Trophoblast cell (in vitro differentiated cells and primary cell): ENCODE data around the gene CAPN9.

Source experiments
- DNase-seq, 2 donors: peaks; one replicate each; pipeline ENCODE4 v3.0.0-alpha.2; 2016
- H2AFZ ChIP-seq: 2 replicates; pipeline ENCODE4 v1.6.1; 2013; ENCODE audit warnings: low read length, moderate library complexity, mild to moderate bottlenecking; ENCODE audit not compliant: insufficient read depth, poor library complexity
- H2AK5ac ChIP-seq: 2 replicates; pipeline ENCODE4 v1.6.1; 2013; ENCODE audit warnings: mild to moderate bottlenecking, low read length
- H2BK120ac ChIP-seq: 2 replicates; pipeline ENCODE4 v1.6.1; 2013; ENCODE audit warnings: low read length, mild to moderate bottlenecking, moderate library complexity; ENCODE audit not compliant: insufficient read depth, poor library complexity
- H2BK12ac ChIP-seq: 2 replicates; pipeline ENCODE4 v1.6.1; 2013; ENCODE audit warnings: mild to moderate bottlenecking, low read length, moderate library complexity
- H2BK5ac ChIP-seq: 2 replicates; pipeline ENCODE4 v1.6.1; 2013; ENCODE audit warnings: low read length, low read depth, moderate library complexity, mild to moderate bottlenecking; ENCODE audit not compliant: poor library complexity
- H3K14ac ChIP-seq: 2 replicates; pipeline ENCODE4 v1.6.1; 2013; ENCODE audit warnings: mild to moderate bottlenecking, low read length
- H3K18ac ChIP-seq: 2 replicates; pipeline ENCODE4 v1.6.1; 2013; ENCODE audit warnings: mild to moderate bottlenecking, low read length
- H3K23ac ChIP-seq: 2 replicates; pipeline ENCODE4 v1.6.1; 2013; ENCODE audit warnings: low read length
- H3K27ac ChIP-seq: 2 replicates; pipeline ENCODE4 v1.5.1; 2013; ENCODE audit warnings: low read depth, mild to moderate bottlenecking, inconsistent platforms, low read length, moderate library complexity
- H3K27me3 ChIP-seq: 2 replicates; pipeline ENCODE4 v1.6.1; 2013; ENCODE audit warnings: inconsistent platforms, mild to moderate bottlenecking, low read length, moderate library complexity; ENCODE audit not compliant: insufficient read depth
- H3K36me3 ChIP-seq, 2 experiments: 1 replicate in 1 of 2; 2 replicates in 1 of 2; pipeline ENCODE4 v1.6.1; 2013; ENCODE audit warnings: low read length in 2 of 2, mild to moderate bottlenecking in 2 of 2, moderate library complexity in 1 of 2; ENCODE audit not compliant: insufficient read depth in 2 of 2, control insufficient read depth in 1 of 2
- H3K4ac ChIP-seq: 2 replicates; pipeline ENCODE4 v1.6.1; 2013; ENCODE audit warnings: low read depth, mild to moderate bottlenecking, low read length, moderate library complexity
- H3K4me1 ChIP-seq, 2 experiments: 1 replicate in 1 of 2; 2 replicates in 1 of 2; pipeline ENCODE4 v1.6.1; 2013; ENCODE audit warnings: low read length in 2 of 2, mild to moderate bottlenecking in 2 of 2, moderate library complexity in 1 of 2; ENCODE audit not compliant: insufficient read depth in 2 of 2, control insufficient read depth in 1 of 2
- H3K4me2 ChIP-seq: 2 replicates; pipeline ENCODE4 v1.6.1; 2013; ENCODE audit warnings: inconsistent platforms, mild to moderate bottlenecking, low read length, moderate library complexity
- H3K4me3 ChIP-seq: 2 replicates; pipeline ENCODE4 v1.5.1; 2013; ENCODE audit warnings: mild to moderate bottlenecking, low read depth, low read length, inconsistent platforms
- H3K79me1 ChIP-seq: one replicate; pipeline ENCODE4 v1.6.1; 2013; ENCODE audit warnings: low read length
- H3K79me2 ChIP-seq: 2 replicates; pipeline ENCODE4 v1.6.1; 2013; ENCODE audit warnings: low read length, mild to moderate bottlenecking; ENCODE audit not compliant: control insufficient read depth, insufficient read depth, poor library complexity
- H3K9ac ChIP-seq: 2 replicates; pipeline ENCODE4 v1.6.1; 2013; ENCODE audit warnings: mild to moderate bottlenecking, low read length
- H3K9me3 ChIP-seq: 2 replicates; pipeline ENCODE4 v1.6.1; 2013; ENCODE audit warnings: low read depth, mild to moderate bottlenecking, control low read depth, inconsistent platforms, low read length; ENCODE audit not compliant: insufficient read depth
- H4K12ac ChIP-seq: 2 replicates; pipeline ENCODE4 v1.6.1; 2013; ENCODE audit warnings: low read depth, mild to moderate bottlenecking, low read length, moderate library complexity
- H4K8ac ChIP-seq: 2 replicates; pipeline ENCODE4 v1.6.1; 2013; ENCODE audit warnings: low read depth, mild to moderate bottlenecking, low read length, moderate library complexity
- H4K91ac ChIP-seq: one replicate; pipeline ENCODE4 v1.6.1; 2013; ENCODE audit warnings: low read depth, mild to moderate bottlenecking, low read length, moderate library complexity
- WGBS: extraction: QIAGEN DNeasy Blood & Tissue Kit; methylation state at CpG from one replicate; pipeline ENCODE4 v1.1.7; 2013; ENCODE audit warnings: missing lambda C conversion rate; ENCODE audit not compliant: insufficient read length, insufficient coverage; ENCODE audit errors: extremely low coverage; 5-methylcytosine and 5-hydroxymethylcytosine counted together

The CAPN9 gene

GRCh38 chr1:230807029-230807428, 59.8 kb downstream of the CAPN9 start:
- Histone ChIP-seq H3K9me3 (no peaks in the 10 kb centered on the region), H4K12ac (no peak overlapping the region), H3K4me1 (no peaks in the 10 kb centered on the region), H2BK120ac (no peak overlapping the region), H3K79me2 (no peaks in the 10 kb centered on the region), H3K27ac (no peak overlapping the region), H2BK12ac (no peak overlapping the region), H3K4me3 (no peak overlapping the region), H3K9ac (no peak overlapping the region), H3K36me3 (no peaks in the 10 kb centered on the region), H3K23ac (no peak overlapping the region), H3K18ac (no peak overlapping the region), H3K27me3 (no peaks in the 10 kb centered on the region), H4K8ac (no peak overlapping the region), H3K4ac (no peak overlapping the region), H4K91ac (no peak overlapping the region), H3K4me2 (no peak overlapping the region), H2AK5ac (no peak overlapping the region), H2AFZ (no peak overlapping the region), H2BK5ac (no peak overlapping the region), H3K79me1 (peaks cover 2% of the 10 kb centered on the region), H3K14ac (no peak overlapping the region)
- DNase-seq = no peak
- WGBS = no CpG with 5 or more reads among the region's 5 CpGs

DNA sequence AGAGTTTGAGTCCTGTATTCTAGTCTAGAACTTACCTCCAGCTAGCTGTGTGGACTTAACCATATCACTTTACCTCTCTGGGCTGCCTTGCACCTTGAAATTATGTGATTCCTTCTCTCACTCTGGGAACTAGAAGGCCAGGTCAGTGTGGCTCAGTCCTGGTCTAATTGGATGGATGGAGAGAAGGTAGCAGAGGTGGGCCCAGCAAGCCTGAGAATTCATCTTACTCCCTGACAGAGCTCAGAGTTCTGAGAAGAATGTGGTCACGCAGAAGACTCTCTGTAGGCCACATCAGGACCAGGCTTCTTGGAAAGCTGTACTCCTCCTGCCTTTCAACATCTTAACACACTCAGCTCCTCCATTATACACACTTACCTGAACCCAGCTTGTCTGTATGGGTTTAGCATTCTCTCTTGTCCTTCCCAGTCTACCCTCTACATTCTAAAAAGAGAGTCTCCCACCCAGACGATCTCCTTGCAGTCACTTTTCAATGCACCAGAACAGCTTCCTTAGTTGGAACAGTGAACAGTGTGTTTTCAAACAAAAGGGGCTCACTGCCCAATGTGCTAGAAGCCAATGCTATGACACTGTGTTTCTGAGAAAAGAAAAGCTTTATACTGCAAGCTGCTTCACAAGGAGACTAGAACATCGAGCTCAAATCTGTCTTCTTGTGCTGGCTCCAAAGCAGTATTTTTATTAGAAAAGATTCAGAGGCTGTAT, 60.5 kb downstream of the CAPN9 start:
- Histone ChIP-seq H4K12ac (no peak overlapping the region), H3K27ac (no peak overlapping the region), H3K4me2 (no peak overlapping the region), H3K4me1 (no peaks in the 10 kb centered on the region), H3K36me3 (no peaks in the 10 kb centered on the region), H2AFZ (no peak overlapping the region), H2AK5ac (no peak overlapping the region), H3K14ac (no peak overlapping the region), H4K8ac (no peak overlapping the region), H2BK12ac (no peak overlapping the region), H3K9ac (no peak overlapping the region), H3K9me3 (no peaks in the 10 kb centered on the region), H3K18ac (no peak overlapping the region), H3K79me1 (peaks cover 2% of the 10 kb centered on the region), H3K23ac (no peak overlapping the region), H3K27me3 (no peaks in the 10 kb centered on the region), H3K4ac (no peak overlapping the region), H3K4me3 (no peak overlapping the region), H3K79me2 (no peaks in the 10 kb centered on the region), H2BK120ac (no peak overlapping the region), H2BK5ac (no peak overlapping the region), H4K91ac (no peak overlapping the region)
- no peak for DNase-seq
- no CpG with 5 or more reads among the region's 3 CpGs for WGBS

DNA sequence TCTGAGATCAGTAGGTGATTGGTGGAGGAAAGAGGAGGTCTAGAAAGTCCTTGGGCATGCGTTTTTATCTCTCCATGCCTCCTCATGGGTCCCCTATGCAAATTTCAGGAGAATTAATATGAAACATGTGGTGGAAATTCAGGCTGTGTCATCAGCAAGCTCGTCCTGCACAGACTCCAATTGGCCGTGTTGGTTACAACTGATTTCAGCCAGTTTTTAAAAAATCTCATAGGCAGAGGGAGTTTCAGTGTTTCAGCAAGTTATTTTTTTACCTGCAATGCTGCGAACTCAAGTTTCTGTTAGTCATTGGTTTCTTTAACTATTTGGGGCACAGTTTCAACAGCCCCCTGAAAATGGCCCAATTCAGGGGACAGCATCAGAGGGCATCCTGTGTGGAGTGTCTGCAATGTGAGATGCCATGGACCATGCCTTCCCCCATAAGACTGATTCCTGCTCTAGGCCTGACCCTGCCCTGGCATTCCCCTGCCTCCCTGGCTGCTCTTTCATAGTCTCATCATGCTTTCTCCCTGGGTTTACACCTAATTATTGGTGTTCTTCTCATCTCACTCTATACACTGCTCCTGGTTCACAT, 61.2 kb downstream of the CAPN9 start:
- Histone ChIP-seq H4K91ac (no peak overlapping the region), H3K4me3 (no peak overlapping the region), H2BK5ac (no peak overlapping the region), H2AK5ac (no peak overlapping the region), H3K27me3 (no peaks in the 10 kb centered on the region), H3K27ac (no peak overlapping the region), H4K12ac (no peak overlapping the region), H3K4ac (no peak overlapping the region), H3K4me2 (no peak overlapping the region), H2BK12ac (no peak overlapping the region), H3K18ac (no peak overlapping the region), H3K36me3 (no peaks in the 10 kb centered on the region), H2AFZ (no peak overlapping the region), H3K14ac (no peak overlapping the region), H3K9me3 (no peaks in the 10 kb centered on the region), H4K8ac (no peak overlapping the region), H3K23ac (no peak overlapping the region), H3K79me2 (no peaks in the 10 kb centered on the region), H2BK120ac (no peak overlapping the region), H3K79me1 (peaks cover 2% of the 10 kb centered on the region), H3K4me1 (no peaks in the 10 kb centered on the region), H3K9ac (no peak overlapping the region)
- WGBS = no CpG with 5 or more reads among the region's 4 CpGs
- no peak for DNase-seq

DNA sequence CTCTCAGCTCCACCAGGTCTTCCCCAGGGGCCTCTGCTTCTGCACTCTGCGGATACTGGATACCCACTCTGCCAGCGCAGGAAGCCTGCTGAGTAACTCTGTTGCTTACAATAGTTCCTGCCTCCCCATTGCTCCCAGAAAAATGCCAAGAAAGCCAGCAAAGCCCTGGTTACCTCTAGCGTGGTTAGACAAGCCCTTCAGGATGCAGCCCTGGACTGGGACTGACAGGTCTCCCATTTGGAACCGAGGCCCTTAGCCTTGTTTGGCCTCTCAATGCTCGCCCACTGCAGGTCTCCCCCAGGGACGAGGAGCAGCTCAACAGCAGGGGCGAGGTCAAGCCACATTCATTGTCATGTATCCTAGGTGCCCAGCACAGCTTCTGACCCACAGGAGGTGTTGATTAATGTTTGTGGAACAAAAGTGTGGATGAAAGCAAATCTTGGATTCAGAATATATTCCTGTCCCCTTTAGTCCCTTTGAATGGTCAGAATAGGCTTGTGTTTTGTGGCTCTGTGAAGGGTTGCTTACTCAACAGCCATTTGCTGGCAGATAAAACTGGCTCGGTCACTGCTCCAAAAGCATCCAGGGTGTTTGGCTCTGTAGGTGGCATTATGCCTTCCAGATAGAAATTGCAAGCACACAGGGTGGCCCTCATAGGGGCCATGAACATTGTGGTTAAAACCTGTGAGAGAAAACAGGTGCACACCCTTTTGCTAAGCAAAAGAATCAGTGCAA, 62.2 kb downstream of the CAPN9 start:
- Histone ChIP-seq H2AK5ac (no peak overlapping the region), H3K14ac (no peak overlapping the region)

More for the DNA sequence above, 62.2 kb downstream of the CAPN9 start:
- no peaks in the 10 kb centered on the region for H3K27me3 ChIP-seq
- no peak overlapping the region for H3K4me2 ChIP-seq
- H3K79me1 ChIP-seq = no peaks in the 10 kb centered on the region
- no CpG with 5 or more reads among the region's 8 CpGs for WGBS
- H2BK120ac ChIP-seq = no peak overlapping the region
- no peaks in the 10 kb centered on the region for H3K36me3 ChIP-seq
- H2BK12ac ChIP-seq = no peak overlapping the region
- no peak overlapping the region for H2AFZ ChIP-seq
- H3K9ac ChIP-seq = no peak overlapping the region
- H3K4ac ChIP-seq = no peak overlapping the region
- H2BK5ac ChIP-seq = no peak overlapping the region
- no peak overlapping the region for H3K4me3 ChIP-seq
- no peak overlapping the region for H3K18ac ChIP-seq
- H4K91ac ChIP-seq = no peak overlapping the region
- no peak overlapping the region for H4K8ac ChIP-seq
- no peaks in the 10 kb centered on the region for H3K4me1 ChIP-seq
- no peak overlapping the region for H3K23ac ChIP-seq
- H3K79me2 ChIP-seq = no peaks in the 10 kb centered on the region
- DNase-seq = peak; percentile 46 to 77
- no peak overlapping the region for H3K27ac ChIP-seq
- no peaks in the 10 kb centered on the region for H3K9me3 ChIP-seq
- H4K12ac ChIP-seq = no peak overlapping the region
